ENCODE measurements around the gene KLHL3.
"Not testable (repeated sequence)": the region's sequence is repeated elsewhere in the genome, so short reads cannot be mapped to it uniquely, and the experiment has no call there.

The KLHL3 gene

DNA sequence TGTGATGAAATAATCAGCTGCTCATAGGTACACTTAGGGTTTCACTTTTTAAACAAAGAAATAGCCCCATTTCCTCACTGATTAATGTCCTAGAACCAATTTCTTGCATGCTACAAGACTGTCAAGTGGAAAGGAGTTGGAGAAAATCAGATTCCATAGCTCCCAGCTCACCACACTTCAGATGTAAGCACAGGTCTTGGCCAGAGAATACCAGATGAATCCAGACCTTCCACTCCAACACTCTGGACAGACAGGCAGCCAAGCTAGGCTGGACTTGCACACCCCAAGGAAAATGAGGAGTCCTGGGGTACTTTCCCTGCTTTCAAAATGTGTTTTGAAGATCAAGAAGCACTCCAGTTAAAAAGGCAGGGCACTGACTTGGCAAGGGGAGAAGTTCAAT lies 68.5 kb downstream of the KLHL3 start:
- no peak for DNase-seq (ENCODE audit: low read depth)

DNA sequence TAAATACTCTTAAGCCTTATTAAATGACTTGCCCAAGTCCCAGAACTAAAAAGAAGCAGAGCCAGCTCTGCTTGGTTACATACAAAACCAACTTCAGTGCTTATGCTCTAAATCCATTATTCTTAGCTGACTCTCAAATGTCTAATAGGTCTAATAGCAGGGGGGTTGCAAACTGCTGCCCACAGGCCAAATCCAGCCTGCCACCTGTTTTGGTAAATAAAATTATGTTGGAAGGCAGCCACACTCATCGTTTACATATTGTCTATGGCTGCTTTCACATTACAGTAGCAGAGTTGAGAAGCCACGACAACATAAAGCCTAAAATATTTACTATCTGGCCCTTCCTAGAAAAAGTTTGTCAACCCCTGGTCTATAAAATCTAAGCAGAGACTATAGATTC lies 69.0 kb downstream of the KLHL3 start:
- DNase-seq (ENCODE audit: low read depth): no peak

DNA sequence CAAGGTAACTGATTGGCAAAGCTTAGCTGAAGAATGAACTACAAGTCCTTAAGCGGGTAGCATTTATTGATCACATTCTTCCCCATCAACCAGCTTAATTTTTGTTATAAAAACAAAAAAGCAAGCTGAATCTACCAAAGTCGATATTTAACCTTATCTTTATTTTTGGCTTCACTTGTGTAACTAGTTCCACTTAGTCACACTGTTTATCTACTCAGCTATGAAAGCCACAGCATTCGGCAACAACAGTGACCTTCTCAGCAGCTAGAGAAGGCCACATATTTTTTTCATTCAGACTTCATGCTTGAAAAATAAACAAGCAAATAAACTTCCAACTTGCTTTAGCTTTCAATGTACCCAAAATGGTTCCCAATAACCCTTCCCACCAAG lies 69.4 kb downstream of the KLHL3 start:
- no peak for DNase-seq (ENCODE audit: low read depth)

DNA sequence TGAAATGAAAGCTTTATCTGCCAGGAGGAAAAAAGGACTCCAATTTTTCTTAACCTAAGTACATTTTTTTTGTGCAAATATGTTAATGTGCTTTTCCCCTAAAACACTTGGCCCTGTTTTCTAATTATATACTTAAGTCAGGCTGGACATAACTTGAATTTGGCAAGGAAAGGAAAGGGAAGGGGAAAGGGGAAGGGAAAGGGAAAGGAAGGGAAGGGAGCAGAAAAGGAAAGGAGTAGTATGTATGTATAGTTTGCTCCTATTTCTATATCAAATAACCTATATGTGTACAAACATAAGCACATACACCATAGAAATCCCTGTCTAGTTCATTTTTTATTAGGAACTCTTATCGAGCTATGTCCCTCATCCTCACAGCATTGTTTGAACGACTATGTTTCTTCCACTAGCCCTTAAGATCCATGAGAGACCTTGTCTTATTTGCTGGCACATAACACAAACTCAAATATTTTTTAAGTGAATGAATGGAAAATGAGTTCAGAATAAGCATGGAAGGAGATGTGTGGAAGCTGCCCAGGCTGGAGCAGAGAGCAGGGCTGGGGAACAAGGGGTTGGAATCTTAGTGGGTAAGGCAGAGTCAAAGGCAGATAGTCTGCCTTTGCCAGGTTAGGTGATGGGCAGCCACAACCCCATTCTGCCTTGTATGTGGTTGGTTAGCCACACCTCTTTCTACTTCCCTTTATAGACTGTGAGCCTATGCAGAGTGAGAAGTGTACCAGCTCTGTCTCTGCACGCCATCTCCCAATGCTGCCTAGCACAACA lies 70.0 kb downstream of the KLHL3 start:
- DNase-seq (ENCODE audit: low read depth): no peak

- peak; percentile 37 for DNase-seq (ENCODE audit: low read depth)
Measured at GRCh38 chr5:137660349-137660817, 75.5 kb downstream of the KLHL3 start.

GRCh38 chr5:137659209-137659608 lies 76.7 kb downstream of the KLHL3 start:
- no peak for DNase-seq (ENCODE audit: low read depth)

- DNase-seq (ENCODE audit: low read depth): no peak
Measured at GRCh38 chr5:137658324-137658723, 77.6 kb downstream of the KLHL3 start.

DNA sequence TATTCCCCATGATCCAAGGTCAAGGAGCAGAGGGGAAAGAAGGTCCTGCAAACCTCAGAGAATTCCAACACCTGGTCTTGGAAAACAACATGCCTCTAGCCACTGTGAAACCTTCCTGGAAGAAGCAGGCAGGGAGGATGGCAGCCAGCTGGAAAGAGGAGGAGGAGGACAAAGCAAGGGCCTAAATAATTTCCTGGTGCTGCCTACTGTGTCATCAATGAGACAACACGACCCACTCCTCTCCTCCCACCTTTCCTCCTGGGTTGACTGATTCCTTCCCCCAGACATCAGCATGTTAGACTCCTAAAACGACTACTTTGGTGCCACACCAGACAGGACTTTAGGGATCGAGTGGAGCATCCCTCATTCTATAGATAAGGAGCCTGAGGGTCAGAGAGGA lies 78.8 kb downstream of the KLHL3 start:
- no peak for DNase-seq (ENCODE audit: low read depth)

- no peak for DNase-seq (ENCODE audit: low read depth)
Measured at GRCh38 chr5:137656558-137656957, 79.3 kb downstream of the KLHL3 start.

DNA sequence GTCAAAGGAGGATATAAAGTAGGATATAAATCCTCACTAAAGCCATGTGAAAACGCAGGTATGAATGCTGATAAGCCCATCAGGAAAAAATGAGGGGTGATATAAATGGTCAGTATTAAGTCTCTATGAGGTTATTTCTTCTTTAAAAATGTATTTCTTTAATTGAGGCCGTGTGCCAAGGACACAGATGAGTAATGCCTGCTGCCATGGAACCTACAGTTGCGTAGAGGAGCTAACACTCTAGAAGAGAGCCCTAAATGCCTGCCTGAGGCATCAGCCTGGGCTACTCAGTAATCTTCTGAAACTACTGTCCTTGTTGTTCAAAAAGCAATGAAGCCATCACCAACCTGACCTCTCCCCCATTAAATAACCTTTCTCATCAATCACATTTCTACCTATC lies 84.9 kb downstream of the KLHL3 start:
- no peak for DNase-seq (ENCODE audit: low read depth)

GRCh38 chr5:137649228-137649935 lies 86.5 kb downstream of the KLHL3 start:
- no peak for DNase-seq (ENCODE audit: low read depth)

DNA sequence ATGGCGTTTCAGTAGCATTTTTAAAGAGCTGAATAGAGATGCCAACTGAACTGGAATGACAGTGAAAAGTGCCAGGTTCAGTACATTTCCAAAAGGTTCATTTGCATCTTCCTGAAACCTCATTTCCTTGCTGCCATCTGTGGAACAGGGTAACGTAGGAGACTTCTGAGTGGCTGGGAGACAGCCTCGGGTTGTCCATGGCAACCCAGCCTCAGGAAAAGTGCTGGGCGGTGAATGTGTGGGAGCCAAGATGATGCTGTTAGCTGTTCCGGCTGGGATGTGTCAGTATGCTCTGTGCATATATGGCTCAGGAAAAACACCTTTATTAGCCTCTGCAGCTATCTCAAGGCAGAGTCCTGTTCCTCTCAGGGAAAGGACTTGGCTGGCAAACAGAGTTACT lies 87.5 kb downstream of the KLHL3 start:
- no peak for DNase-seq (ENCODE audit: low read depth)

DNA sequence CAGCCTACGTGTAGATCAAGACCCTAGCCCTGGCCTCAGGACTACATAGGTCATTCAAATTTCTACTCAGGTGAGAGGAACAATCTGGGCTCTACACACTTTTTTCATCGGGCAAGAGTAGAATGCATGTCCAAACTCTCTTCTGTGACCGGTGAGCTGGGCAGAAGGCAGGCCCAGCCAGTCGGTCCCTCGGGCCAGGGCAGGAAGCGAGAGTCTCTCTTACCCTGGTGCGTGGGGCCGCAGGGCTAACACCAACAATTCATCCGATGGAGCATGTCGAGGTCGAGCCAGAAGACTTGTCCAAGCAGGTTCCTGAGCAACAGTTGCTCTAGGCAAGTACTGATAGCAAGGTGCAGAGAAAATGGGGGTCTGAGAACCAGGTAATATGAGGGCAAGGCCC lies 88.5 kb downstream of the KLHL3 start:
- DNase-seq (ENCODE audit: low read depth): no peak

GRCh38 chr5:137646761-137647160 lies 89.1 kb downstream of the KLHL3 start:
- no peak for DNase-seq (ENCODE audit: low read depth)

- not testable (repeated sequence) for DNase-seq (ENCODE audit: low read depth)
Measured at GRCh38 chr5:137643081-137643480, 92.8 kb downstream of the KLHL3 start.

- no peak for DNase-seq (ENCODE audit: low read depth)
Measured at GRCh38 chr5:137642091-137642490, 93.8 kb downstream of the KLHL3 start.

GRCh38 chr5:137641148-137641547 lies 94.7 kb downstream of the KLHL3 start:
- DNase-seq (ENCODE audit: low read depth): no peak

DNA sequence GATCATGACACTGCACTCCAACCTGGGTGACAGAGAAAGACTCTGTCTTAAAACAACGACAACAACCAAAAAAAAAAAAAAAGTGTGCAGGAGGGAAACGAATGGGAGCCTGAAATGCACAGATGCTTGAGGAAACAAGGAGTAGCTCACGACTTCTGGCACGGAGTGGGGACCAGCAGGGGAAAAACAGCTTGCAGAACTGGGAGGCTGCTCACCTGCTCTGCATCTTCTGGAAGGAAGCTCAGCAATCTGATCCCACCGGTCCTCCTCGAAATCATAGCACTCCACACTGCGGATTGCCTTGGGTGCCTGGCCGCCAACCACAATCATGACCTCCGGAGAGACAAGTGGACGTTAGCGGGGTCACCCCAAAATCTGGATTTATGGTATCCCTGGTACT lies 96.2 kb downstream of the KLHL3 start:
- no peak for DNase-seq (ENCODE audit: low read depth)

DNA sequence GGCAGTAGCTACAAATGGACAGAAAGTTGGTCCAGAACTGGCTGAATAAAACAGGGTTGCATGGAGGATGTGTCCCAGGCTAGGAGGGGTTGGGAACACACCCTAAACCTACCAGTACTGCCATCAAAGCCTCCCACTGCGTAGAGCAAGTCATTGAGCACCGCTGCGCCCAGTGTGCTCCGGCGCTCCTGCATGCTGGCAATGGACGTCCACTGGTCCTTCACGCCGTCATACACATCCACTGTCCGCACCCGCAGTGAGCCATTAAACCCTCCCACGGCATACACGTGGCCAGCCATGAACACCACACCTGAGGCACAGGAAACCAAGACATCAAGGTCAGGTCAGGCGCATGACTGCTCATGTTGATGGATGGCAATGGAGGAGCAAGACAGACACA lies 97.0 kb downstream of the KLHL3 start:
- DNase-seq (ENCODE audit: low read depth): no peak

DNA sequence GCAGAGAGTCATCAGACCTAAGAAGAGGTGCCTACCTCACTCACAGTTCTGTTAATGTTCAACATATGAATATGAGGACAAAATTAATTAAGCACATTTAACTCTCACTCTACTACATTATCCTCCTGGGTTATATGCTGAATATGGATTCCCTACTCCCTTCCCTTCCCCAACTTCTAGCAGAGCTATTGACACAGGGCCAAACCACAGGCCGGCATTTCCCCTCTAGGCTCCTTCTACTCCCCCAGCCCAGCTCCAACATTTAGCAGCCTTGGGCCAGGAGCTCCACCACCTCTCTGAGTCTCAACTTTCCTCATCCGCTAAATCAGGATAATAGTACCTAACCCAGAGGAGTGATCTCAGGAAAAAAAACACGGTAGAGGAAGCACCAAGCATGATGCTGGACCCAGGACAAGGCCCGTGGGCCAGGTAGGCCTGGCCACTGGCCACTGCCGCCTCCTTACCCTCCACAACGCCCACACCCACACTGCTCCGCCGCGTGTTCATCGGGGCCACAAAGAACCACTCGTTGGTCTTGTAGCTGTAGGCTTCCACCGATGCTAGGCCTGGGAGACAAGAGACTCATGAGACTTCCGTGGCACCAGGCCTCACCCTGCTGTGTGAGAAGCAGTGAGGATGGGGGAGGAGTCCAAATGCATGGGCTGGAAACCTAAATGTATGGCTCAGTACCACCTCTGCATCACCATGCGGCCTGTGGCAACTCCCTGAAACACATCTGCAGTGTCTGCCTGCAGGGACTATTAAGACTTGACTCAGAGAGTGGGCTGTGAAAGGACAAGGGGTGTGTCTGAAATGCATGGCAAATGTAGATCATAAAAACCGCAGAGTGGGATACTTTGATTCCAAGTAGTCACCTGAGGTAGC lies 98.8 kb downstream of the KLHL3 start:
- DNase-seq (ENCODE audit: low read depth): no peak

DNA sequence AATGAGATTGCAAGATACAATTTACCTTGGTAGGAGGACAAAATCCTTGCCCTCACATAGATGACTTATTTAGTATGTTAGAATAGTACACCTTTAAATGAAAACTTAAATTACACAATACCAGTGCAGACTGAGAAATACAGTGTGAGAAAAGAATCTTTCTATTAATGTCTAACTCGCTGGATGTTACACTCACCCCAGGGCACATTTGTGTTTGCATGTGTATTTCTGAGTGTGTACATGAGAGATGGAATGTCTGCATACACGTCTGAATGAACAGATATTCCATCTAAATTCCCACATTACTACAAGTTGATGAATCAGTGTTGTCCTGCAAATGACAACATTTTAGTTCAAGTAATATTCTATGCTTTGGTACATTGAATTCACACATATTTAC lies 99.8 kb downstream of the KLHL3 start:
- DNase-seq (ENCODE audit: low read depth): no peak

DNA sequence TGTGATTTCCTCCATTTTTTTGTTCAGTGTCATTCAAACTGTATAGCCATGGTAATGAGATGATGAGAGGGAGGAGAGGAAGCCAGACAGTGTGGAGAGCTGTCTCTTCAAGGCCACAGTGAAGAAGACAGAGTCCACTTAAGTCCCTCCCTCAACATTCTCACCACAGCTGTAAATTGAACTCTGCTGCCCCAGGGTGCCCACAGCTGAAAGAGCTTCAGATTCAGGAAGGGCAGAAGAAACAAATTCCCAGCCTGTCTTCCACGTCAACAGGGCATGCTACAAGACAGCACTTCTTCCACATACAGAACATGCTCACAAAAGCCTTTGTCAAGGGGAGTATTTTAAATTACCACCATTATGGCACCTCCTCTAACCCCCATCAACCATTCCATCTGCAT lies 100.4 kb downstream of the KLHL3 start:
- no peak for DNase-seq (ENCODE audit: low read depth)

DNA sequence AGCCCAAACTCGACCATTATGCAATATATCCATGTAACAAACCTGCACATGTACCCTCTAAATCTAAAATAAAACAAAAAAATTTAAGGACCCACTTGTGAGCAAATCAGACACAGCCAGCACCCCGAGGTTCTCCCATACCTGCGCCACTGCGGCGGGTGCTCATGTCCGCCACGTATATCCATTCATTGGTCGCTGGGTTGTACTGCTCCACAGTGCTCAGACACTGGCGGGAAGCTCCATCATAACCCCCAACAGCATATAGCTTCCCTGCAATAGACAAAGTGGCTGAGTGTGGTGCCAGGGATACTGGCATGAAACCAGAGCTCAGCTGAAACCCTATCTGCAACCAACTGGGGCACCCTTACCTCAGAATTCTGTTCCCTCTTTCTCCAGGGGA lies 102.0 kb downstream of the KLHL3 start:
- no peak for DNase-seq (ENCODE audit: low read depth)
